ENCODE results near the gene EPDR1.

DNA sequence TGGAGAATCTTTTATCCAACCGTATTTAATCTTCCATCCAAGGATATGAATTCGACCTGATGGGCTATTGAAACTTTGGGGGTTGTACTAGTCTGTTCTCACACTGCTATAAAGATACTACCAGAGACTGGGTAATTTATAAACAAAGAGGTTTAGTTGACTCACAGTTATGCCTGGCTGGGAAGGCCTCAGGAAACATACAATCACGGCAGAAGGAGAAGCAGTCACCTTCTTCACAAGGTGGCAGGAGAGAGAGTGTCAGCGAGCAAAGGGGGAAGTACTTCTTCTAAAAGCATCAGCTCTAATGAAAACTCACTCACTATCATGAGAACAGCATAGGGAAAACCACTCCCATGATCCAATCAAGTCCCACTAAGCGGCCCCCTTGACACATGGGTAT lies 43.8 kb downstream of the EPDR1 start:
- TF ChIP-seq, protein P1, sequence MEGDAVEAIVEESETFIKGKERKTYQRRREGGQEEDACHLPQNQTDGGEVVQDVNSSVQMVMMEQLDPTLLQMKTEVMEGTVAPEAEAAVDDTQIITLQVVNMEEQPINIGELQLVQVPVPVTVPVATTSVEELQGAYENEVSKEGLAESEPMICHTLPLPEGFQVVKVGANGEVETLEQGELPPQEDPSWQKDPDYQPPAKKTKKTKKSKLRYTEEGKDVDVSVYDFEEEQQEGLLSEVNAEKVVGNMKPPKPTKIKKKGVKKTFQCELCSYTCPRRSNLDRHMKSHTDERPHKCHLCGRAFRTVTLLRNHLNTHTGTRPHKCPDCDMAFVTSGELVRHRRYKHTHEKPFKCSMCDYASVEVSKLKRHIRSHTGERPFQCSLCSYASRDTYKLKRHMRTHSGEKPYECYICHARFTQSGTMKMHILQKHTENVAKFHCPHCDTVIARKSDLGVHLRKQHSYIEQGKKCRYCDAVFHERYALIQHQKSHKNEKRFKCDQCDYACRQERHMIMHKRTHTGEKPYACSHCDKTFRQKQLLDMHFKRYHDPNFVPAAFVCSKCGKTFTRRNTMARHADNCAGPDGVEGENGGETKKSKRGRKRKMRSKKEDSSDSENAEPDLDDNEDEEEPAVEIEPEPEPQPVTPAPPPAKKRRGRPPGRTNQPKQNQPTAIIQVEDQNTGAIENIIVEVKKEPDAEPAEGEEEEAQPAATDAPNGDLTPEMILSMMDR (IDR thresholded peaks at IDR 0.05), result no peak
- TF ChIP-seq POLR2AphosphoS5 (IDR thresholded peaks at IDR 0.05), result no peak
- no peak for TF ChIP-seq POLR2A (IDR thresholded peaks at IDR 0.05; ENCODE audit: low read depth)
- TF ChIP-seq EP300 (IDR thresholded peaks at IDR 0.05), result no peak
